ENCODE data around the gene C22orf31.

The C22orf31 gene

DNA sequence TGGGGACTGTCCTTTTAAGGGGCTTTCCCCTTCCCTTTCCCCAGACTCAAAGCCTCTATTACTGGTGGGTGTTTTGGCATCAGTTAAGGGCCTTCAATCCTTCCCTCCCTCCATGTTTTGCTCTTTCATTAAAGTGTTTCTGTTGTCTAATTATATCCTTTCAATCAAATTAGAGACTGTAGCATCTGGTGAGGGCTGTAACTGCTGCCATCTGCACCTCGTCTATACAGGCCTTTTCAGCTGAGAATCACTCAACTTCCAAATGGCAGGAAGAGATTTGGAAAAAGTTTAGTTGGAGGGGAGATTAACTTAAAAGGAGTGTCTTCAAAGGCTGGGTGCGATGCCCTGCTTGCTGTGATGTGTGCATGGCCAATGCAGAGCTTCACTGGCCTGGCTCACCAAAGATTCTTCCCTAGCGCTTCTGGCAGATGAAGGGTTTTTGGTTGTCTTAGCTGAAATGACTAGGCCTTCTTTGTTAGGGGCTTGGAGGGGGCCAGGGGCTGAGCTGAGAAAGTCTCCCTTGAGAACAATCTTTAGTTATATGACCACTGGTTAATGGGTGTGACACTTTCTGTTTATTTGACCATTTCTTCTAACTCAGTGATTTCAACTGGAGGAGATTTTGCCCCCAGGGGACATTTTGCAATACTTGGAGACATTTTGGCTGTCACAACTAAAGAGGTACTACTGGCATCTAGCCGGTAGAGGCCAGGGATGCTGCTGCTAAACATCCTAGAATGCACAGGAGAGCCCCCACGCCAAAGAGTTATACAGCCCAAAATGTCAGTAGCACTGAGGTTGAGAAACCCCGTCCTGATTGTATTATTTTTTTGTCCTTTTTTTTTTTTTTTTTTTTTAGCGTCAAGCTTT, 18.7 kb upstream of the C22orf31 start:
- DNase-seq, result no peak

DNA sequence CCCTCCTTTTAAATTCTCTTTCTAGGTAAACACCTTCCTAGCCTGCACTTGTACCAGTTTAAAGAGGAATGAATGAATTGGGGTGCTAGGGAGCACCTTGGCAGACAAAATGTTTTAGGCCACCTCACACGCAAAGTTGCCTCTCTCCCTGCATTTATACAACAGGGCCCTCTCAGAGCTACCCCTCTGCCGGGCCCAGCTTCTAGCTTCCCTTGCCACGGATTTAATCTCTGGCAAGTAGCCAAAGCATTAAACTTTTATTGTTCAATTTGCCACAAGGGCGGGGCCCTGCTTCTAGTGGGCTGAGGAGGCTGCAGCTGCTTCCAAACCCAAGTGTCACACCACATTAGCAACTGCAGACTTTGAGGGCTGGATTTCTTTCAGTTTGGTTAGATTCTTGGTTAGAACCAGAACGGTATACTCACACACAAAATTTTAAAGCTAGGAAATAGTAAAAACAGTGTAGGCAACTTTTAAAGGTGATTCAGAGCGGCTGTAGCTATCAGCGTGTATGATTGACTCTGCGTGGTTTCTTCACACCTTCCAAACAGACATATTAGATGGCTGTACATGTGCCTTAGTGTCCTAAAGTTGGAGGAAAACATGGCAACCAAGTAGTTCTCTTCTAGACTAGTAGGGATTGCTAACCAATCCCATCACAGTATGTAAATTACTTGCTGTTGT, 17.7 kb upstream of the C22orf31 start:
- no peak for DNase-seq

DNA sequence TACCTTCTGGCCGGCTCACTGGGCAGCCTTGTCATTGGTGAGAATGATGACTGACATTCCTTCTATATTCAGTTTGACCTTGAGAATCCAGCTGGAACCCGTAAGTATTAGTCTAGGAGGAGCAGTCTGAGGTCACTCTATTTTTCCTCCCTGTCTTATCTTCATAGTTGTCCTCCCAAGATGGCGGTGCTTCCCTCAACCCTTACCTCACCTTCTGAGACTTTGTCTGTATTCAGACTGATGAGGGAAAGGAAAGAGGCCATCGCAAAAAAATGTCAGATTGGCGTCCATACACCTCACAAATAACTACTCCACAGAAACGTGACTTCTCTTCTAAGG, 17.2 kb upstream of the C22orf31 start:
- no peak for DNase-seq

DNA sequence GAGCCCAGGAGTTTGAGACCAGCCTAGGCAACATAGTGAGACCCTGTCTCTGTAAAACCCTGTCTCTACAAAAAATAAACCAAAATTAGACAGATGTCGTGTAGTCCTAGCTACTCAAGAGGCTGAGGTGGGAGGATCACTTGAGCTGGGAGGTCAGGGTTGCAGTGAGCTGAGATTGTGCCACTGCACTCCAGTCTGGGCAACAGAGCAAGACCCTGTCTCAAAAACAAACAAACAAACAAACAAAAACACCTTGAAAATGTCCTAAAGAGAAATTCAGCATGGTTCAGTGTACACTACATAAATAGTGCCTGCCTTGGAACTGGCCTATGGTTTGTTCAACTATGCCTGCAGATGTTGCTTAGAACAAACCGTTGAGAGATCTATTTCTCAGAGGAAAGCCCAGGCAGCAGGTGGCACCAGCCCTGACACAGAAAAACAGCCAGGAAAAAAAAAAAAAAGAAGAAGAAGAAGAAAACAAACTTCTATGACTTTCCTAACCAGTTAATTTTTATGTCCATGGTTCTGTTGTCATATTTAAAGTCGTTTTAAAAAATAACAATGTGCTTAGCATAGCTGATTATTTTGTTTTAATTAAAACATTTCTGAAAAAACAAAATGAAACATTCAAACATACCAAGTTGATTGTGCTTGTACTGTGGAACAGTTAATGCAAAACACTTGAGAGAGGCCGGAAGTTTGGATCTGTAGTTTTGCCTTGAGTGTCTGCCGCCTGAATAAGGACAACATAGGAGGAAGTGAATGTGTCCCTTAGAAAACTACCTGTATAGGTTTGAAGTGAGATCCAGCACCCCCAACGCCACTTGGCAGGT, 16.6 kb upstream of the C22orf31 start:
- DNase-seq, result no peak

DNA sequence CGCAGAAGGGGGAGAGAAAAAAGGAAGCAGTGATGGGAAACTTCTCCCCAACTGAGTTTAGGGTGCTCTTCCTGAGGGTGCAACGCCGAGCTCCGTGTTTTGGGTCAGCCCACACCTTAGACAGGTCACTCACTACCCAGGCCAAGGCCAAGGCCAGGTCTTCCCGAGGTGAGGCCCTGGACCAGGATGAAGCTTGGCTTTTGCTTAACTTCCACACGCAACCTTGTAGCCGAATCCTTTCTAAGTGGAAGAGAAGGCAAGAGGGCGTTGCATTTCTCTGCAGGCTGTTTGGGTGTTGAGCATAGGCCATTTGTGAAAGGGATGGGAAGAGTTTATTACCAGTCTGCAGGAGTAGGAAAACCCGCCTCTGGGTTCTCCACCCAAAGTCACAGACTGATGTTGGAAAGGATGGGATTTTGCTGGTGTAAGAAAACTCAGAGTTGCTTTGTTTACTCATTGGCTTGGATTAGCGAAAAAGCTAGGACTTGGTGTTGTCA, 12.7 kb upstream of the C22orf31 start:
- DNase-seq, result no peak

DNA sequence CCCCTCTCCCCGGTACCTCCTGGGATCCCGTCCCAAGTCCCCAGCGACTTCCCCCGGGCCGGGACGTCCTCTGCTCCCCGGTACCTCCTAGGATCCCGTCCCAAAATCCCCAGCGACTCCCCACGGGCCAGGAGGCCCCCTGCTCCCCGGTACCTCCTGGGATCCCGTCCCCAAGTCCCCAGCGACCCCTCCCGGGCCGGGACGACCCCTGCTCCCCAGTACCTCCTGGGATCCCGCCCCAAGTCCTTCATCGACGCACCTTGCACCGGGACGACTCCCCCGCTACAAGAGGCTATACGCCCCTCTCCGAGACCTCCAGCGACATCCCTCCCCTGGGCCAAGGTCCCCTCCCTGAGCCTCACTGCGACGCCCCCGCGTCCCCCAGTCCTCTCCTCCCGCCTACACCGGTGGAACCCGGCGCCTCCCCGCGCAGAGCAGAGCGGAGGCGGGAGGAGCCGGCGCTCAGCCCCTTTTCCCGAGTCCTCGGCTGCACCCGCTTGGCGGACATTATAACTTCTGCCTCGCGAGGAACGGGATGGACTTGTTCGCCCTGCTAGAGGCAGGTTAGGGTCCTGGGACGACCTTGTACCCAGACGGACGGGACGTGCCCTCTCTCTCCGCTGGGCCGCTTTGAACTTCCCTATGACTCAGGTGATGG, 12.1 kb upstream of the C22orf31 start:
- DNase-seq, result peak; percentile 5 to 15

DNA sequence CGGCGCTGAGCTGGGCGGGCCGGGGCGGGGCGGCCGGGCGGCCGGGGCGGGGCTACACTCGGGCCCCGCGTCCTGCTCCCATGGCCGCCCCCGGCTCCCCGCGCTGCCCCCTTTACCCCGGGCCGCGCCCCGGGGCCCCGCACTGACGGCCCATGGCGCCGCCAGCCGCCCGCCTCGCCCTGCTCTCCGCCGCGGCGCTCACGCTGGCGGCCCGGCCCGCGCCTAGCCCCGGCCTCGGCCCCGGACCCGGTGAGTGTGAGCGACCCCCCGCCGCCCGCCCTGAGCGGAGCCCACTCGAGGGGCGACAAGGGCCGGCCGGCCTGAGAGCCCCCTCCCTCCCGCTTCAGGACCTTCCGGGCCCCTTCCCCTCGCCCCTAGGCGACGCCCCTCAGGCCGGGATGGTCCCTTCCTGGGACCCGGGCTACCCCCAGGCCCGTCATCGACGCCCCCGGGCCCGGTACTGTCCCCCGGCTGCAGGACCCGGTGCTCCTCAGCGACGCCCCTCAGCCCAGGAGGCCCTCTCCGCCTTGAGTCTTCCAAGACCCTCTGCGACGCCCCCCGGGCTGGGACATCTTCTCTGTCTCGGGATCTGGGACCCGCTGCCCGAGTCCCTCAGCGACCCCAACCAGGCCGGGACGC, 11.5 kb upstream of the C22orf31 start, which contains the start of gene KREMEN1:
KREMEN1 (plus strand) TSS at position 57 of the 639 bp plus-strand sequence; CDS start at position 153, 96 bp downstream.
- no peak for DNase-seq

DNA sequence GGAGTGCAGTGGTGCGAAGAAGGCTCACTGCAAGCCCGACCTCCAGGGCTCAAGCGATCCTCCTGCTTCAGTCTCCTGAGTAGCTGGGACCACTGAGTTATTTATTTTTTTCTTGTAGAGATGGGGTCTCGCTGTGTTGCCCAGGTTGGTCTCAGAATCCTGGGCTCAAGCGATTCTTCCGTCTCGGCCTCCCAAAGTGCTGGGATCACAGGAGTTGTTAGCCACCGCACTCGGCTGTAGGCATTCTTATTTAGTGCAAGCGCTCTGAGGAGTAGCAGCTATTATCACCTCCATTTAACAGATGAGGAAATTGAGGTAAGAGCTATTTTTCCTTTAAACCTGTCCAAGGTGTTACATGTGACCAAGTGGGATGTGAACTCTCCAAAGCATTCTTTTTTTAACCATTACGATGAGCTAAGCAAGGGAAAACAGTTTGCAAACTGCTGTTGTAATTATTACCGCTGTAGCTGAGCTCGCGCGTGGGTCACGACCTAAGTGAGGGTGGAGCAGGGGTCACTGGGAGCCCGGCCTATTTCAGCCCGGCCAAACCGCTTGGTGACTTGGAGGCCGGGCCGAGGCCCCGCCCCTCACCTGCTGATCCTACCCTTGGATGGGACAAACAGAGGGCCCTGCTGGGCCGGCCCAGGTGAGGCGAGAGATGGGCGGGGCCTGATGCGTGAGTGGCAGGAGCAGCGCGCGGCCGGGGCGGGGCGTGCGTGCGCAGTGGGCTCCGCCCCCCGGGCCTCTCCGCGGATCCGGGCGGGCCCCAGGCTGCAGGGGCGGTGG, 10.8 kb upstream of the C22orf31 start:
- DNase-seq, result peak; percentile 84 to 86

DNA sequence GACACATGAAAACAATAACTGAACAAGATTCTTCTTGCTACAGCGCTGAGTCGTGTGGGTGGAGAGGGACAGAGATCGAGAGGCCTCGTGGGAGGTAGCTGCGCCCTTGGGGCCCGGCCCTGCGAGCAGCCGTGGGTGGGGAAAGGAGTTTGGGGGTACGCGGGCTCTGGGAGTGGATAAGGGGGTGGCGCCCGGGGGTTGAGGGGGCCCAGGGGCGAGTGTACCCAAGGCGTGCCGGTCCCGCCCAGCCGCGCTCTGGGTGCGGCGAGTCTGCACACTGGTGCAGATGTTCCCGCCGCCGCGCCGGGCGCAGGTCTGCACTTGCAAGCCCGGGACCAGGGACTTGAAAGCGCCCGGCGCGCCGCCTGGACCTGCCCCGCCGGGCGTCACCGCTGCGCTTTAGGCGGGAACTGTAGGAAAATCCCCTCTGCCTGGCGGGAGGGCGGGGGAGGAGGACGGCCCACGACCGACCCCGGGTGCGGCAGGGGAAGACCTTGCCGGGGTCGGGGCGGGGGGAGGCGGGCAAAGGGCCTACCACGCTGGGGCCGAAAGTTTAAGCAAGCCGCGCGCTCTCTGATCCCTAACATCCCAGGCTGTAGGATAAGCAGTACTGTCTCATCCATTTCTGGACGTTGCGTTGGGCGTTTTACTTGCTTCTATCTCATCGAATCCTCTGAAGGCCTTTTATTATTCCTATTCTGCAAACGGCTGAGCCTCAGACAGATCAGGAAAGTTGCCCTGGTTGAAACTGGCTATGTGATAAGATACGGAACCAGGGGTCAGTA, 9.8 kb upstream of the C22orf31 start:
- DNase-seq, result peak; percentile 45 to 47

DNA sequence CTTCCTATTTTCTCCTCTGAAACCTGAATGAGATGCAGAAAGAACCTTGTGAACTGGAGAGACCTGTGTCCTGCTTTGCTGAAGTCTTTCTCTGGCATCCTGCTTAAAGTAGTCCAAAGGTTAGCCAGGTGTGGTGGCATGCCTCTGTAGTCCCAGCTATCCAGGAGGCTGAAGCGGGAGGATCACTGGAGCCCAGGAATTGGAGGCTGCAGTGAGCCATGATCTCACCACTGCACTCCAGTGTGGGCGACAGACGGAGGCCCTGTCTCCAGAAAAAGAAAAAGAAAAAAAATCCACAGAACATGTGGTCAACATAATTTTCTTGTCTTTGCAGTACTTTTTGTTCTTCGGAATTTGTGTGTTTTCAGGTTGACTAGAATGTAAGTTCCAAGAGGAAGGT, 8.9 kb upstream of the C22orf31 start:
- DNase-seq, result no peak

DNA sequence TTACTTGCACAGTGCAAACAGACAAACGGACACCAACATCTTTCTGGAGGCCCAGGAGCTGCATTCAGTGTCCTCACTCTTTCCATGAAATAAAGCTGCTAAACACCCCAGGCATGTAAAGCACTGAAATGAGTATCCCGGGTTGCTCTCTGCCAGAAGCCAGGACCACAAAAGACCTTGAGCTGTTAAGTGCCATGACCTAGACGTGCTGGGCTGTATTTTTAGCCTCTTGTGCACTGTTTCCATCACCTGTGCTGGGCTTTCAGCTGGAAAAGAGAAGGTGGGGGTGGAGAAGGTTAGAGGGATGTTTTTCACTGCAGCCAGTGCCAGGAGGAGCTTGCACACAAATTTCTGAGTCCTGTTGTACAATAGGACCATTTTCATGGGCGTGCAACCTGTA, 7.8 kb upstream of the C22orf31 start:
- DNase-seq, result no peak

DNA sequence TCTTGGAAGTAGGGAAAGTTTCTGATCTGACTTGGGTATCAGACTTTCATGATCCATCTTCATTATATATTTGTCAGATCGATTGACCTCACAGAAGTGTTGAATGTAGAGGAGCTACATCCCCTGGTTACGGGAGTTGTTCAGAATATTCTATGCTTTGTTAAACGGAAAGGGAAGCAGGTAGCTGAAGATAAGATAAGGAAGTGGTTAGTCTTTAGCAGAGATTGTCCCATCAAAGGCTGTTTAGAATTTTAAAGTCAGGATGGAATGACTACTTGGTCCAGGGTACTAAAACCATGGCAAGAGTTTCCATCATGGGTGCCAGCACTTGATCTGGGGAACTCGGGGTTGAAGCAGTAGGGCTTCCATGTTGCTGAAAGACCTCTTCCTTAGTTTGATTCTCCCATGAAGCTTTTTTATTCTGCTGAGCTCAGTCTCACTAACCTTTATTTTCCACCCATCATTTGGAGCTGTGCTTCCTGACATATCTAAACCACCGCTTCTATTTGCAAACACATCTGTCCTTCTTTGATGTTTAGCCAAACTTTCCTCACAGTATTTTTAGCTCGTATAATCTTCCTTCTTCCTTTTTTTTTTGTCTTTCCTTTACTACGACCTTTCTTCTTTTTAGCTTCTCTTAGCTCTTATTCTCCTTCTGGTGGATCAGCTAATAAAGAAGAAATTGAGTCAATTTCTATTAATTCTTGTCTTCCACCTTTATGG, 4.0 kb upstream of the C22orf31 start:
- DNase-seq, result no peak

DNA sequence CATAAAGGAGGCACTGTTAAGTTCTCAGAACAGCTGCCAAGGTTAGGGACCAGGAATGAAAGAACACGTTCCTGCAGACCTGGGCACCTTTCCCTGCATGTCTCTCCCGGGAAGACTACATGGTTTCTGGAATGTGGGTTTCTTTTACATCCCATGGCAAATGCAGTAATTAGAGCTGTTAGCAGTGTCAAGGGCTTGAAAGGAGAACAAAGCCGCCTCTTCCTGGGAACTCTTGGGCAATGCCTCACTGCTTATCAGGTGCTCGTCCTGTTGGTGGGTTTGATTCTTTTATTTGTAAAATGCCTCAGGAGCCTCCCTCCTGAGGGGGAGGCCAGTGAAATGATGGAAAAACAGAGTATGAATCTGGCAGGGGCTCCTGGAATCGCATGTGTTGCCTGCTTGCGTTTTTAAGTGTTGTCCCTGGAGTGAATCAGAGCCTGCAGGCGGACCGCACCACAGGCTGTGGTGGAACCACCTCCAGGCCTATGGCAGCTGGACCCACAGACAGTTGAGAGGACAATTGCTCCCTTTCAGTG, 723 bp upstream of the C22orf31 start:
- no peak for DNase-seq

DNA sequence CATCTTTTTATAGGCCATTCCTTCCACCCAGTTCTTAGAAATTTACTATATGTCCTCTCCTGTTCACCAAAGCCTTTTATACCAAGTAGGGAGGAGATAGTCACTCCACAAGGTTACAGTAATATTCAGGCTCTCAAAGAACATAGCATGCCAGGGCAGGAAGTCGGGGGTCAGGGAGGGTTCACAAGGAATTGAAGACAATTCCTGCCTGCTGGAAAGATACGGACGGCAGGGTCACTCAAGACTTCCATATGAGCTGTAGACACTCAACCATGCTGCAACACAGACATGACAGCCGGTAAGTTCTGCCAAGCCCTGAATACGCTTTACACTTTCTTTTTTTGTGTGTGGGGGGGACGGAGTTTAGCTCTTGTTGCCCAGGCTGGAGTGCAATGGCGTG, 700 bp downstream of the C22orf31 start:
- no peak for DNase-seq

DNA sequence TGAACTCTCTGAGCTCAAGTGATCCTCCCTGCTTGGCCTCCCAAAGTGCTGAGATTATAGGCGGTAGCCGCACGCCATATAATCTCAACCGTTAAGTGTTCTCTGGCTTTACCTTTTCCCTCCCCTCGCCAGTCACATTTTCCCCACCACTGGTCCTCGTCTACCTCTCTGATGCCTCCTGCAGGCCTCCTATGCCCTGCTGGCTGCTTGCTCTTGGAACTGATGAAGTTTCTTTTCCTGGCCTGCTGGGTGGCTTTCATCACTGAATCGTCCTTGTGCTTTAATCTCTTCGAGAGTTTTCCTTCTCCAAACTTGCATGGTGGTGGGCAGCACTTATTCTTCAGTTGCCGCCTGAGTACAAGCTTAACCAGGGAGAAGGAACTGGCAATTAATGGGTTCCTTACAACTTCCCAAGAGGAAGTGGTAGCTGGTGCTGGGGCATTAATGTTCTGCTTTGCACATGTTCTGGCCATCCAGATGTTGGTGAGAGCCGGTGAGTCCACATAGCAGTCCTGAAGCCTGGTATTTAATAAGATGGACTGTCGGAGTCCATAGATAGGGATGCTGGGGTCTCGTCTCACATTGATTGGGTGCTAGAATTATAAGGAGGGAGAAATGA, 1.3 kb downstream of the C22orf31 start:
- DNase-seq, result no peak

DNA sequence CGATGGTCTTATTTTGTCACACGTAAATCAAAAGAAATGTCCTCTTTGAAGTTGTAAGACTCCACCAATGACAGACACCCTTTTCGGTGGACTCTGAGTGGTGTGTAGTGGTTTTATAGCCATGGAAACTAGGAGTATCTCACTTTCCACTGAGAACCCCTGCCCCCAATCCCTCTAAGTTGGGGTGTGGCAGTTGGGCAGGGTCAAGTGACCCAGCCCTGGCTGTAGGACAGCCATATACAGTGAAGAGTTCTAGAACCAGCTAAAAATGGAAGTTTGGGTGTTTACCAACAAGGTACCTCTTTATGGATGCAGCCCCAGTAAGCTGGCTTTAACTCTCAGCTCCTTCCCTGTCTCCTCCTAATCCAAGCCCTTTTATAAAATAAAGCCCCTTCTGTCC, 5.2 kb downstream of the C22orf31 start:
- DNase-seq, result no peak

DNA sequence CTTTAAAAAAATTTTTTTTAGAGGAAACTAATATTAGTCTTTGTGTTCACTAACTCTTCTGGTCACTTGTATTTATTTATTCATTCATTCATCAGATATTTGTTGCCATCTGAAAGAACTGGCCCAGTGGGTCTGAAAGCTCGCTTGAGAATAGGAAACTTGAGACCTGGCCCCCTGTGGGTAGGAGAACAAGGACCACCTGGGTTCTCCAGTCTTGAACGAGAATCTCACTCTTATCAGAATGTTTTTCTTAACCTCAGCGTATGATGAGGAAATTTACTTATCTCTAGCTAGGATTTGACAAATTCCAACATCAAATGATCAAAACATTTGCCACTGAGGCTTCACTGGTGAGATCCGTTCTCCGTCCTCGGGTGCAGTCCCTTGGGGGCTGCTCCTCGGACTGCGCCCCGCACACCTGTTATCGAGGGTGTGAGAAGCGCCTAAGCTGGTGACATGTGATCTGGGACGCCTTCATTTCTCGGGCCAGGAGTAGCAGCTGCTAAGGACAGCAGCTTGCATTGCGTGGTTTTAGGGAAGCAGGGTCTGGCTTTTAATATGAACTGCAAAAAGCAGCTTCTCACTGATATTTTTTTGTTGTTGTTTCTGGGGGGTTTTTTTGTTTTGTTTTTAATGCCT, 6.3 kb downstream of the C22orf31 start:
- no peak for DNase-seq

DNA sequence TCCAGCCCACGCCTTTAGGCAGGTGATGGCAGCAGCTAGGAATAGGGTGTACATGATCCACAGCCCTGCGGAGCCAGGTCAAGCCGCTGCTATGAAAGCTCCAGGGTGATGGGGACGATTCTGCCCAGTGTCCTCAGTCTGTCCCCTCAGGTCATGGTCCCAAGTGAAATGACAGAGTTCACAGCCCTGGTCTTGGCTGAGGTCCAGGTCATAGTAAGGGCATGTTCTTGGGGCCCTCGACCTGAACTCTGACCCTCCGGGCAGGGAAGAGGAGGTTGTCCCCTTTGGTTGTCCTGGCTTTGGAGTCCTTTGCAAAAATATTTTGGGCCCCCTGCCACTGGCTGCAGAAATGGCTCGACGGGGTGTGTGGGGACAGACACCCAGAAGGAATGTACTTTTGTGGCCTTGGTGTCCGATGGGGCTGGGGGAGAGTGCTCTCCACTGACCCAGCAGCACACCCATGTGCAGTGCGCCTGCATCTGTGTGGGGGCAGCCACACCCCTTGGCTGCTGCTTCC, 7.3 kb downstream of the C22orf31 start:
- no peak for DNase-seq

All from activated CD4-positive, alpha-beta T cell treated with anti-CD3 and anti-CD28 coated beads, Interleukin-2, amount 50 U/mL, for 48 hours (primary cell).